ENCODE data around the gene SULT1A2.

Gene SULT1A2

GRCh38 chr16:28587386-28587785 lies 9.5 kb downstream of the SULT1A2 start:
- POLR2A ChIA-PET: no interaction called here
- no peak for DNase-seq (ENCODE audit: low read depth, low spot score)
- no peak for TF ChIP-seq CTCF (IDR thresholded peaks at IDR 0.05; ENCODE audit: insufficient read depth, low read length, missing control alignments)
- CTCF ChIA-PET: no interaction called here
- H3K4me3 ChIP-seq (ENCODE audit: low read depth, low read length): no peak overlapping the region

- no peak overlapping the region for H3K4me3 ChIP-seq (ENCODE audit: low read depth, low read length)
- DNase-seq (ENCODE audit: low read depth, low spot score): no peak
- TF ChIP-seq CTCF (IDR thresholded peaks at IDR 0.05; ENCODE audit: insufficient read depth, low read length, missing control alignments): no peak
- ChIA-PET POLR2A (no interaction called here), CTCF (interaction anchor here (0.6 to 1.3 kb wide), 3 partner anchors 8 to 32 kb away, joined by 3 to 5 read pairs (median 3); no protein-coding TSS in a partner anchor)
Measured at GRCh38 chr16:28586466-28586865, 10.4 kb downstream of the SULT1A2 start.

GRCh38 chr16:28585674-28586073 lies 11.2 kb downstream of the SULT1A2 start:
- CTCF ChIA-PET: interaction anchor here (1.1 to 1.3 kb wide), 2 partner anchors 9 to 31 kb away, joined by 3 to 5 read pairs; no protein-coding TSS in a partner anchor
- no peak overlapping the region for H3K4me3 ChIP-seq (ENCODE audit: low read depth, low read length)
- no peak for DNase-seq (ENCODE audit: low read depth, low spot score)
- no peak for TF ChIP-seq CTCF (IDR thresholded peaks at IDR 0.05; ENCODE audit: insufficient read depth, low read length, missing control alignments)
- POLR2A ChIA-PET: no interaction called here

GRCh38 chr16:28580726-28581315 lies 16.0 kb downstream of the SULT1A2 start:
- no peak overlapping the region for H3K4me3 ChIP-seq (ENCODE audit: low read depth, low read length)
- DNase-seq (ENCODE audit: low read depth, low spot score): no peak
- CTCF ChIA-PET: no interaction called here
- POLR2A ChIA-PET: no interaction called here
- no peak for TF ChIP-seq CTCF (IDR thresholded peaks at IDR 0.05; ENCODE audit: insufficient read depth, low read length, missing control alignments)

GRCh38 chr16:28575446-28576109 lies 21.3 kb downstream of the SULT1A2 start:
- no peak for DNase-seq (ENCODE audit: low read depth, low spot score)
- no peak for TF ChIP-seq CTCF (IDR thresholded peaks at IDR 0.05; ENCODE audit: insufficient read depth, low read length, missing control alignments)
- CTCF ChIA-PET: no interaction called here
- H3K4me3 ChIP-seq (ENCODE audit: low read depth, low read length): no peak overlapping the region
- POLR2A ChIA-PET: no interaction called here

GRCh38 chr16:28574925-28575324 lies 21.9 kb downstream of the SULT1A2 start:
- no peak for DNase-seq (ENCODE audit: low read depth, low spot score)
- no peak overlapping the region for H3K4me3 ChIP-seq (ENCODE audit: low read depth, low read length)
- CTCF ChIA-PET: no interaction called here
- POLR2A ChIA-PET: no interaction called here
- TF ChIP-seq CTCF (IDR thresholded peaks at IDR 0.05; ENCODE audit: insufficient read depth, low read length, missing control alignments): no peak
